H1 (cell line): Measurements from ENCODE around the gene DBNL. TPM values are rescaled to one million over a fixed set of nuclear protein-coding genes. Genes with fewer than 3 reads are reported as not detected.
"Not testable (repeated sequence)": the region's sequence is repeated elsewhere in the genome, so short reads cannot be mapped to it uniquely, and the experiment has no call there.

Source experiments
- CTCF ChIA-PET: fragments of 300-600 bp; sonication (Branson Sonifier 250); formaldehyde crosslinking; loops from one replicate; lab custom pipeline; 2021; ENCODE audit not compliant: partially characterized antibody; lab: Charles Lee
- POLR2A ChIA-PET: fragments of 300-600 bp; sonication (Branson Sonifier 250); formaldehyde crosslinking; loops from one replicate; lab custom pipeline; 2021; ENCODE audit warnings: inconsistent platforms; ENCODE audit not compliant: partially characterized antibody; lab: Charles Lee
- DNase-seq, 2 experiments: peaks; one replicate each; pipeline versions ENCODE4 v3.0.0 to v3.0.0-alpha.2; 2010 to 2022; ENCODE audit warnings: low spot score in 2 of 2, low read depth in 1 of 2, mixed read lengths in 1 of 2
- FAIRE-seq: peaks from 2 replicates; lab custom pipeline; 2011; peaks lifted over from hg19 to GRCh38; lab: Jason Lieb, UNC
- H2AFZ ChIP-seq: 2 replicates; pipeline ENCODE4 v1.8.1; 2012; ENCODE audit warnings: low read length, inconsistent platforms
- H2AK5ac ChIP-seq: 2 replicates; pipeline ENCODE4 v1.6.1; 2013; ENCODE audit warnings: low read depth, low read length
- H2BK120ac ChIP-seq: replicated peaks from 2 replicates; pipeline ENCODE3; 2013; ENCODE audit warnings: low read depth, low read length, inconsistent platforms
- H2BK12ac ChIP-seq: 2 replicates; pipeline ENCODE4 v1.6.1; 2013; ENCODE audit warnings: low read depth, low read length
- H2BK15ac ChIP-seq: 2 replicates; pipeline ENCODE4 v1.6.1; 2013; ENCODE audit warnings: low read length
- H2BK20ac ChIP-seq: 2 replicates; pipeline ENCODE4 v1.6.1; 2013; ENCODE audit warnings: low read length
- H2BK5ac ChIP-seq: 2 replicates; pipeline ENCODE4 v1.6.1; 2013; ENCODE audit warnings: low read depth, low read length
- H3K14ac ChIP-seq: 2 replicates; pipeline ENCODE4 v1.6.1; 2013; ENCODE audit warnings: inconsistent platforms; ENCODE audit not compliant: insufficient read length
- H3K18ac ChIP-seq: 2 replicates; pipeline ENCODE4 v1.6.1; 2013; ENCODE audit warnings: low read length; ENCODE audit errors: extremely low read depth
- H3K23ac ChIP-seq: 2 replicates; pipeline ENCODE4 v1.6.1; 2013; ENCODE audit warnings: inconsistent platforms; ENCODE audit not compliant: insufficient read length
- H3K23me2 ChIP-seq: 2 replicates; pipeline ENCODE4 v1.6.1; 2013; ENCODE audit warnings: low read depth, low read length
- H3K27ac ChIP-seq: 2 replicates; pipeline ENCODE4 v1.6.1; 2011; ENCODE audit warnings: low read depth, low read length, inconsistent platforms
- H3K27me3 ChIP-seq, 4 experiments: replicated peaks in 1 of 4; 1 replicate in 1 of 4; 2 replicates in 3 of 4; pipeline versions ENCODE4 v1.6.1 to v1.8.1; 2011 to 2013; ENCODE audit warnings: low read length in 3 of 4, mild to moderate bottlenecking in 3 of 4, inconsistent platforms in 2 of 4, mixed read lengths in 2 of 4, moderate library complexity in 1 of 4; ENCODE audit not compliant: control insufficient read depth in 3 of 4, insufficient read depth in 3 of 4; ENCODE audit errors: extremely low read depth in 1 of 4
- H3K36me3 ChIP-seq, 4 experiments: 2 replicates each; pipeline versions ENCODE4 v1.6.1 to v1.8.1; 2011 to 2013; ENCODE audit warnings: mild to moderate bottlenecking in 4 of 4, low read length in 3 of 4, moderate library complexity in 2 of 4, control low read depth in 1 of 4, inconsistent platforms in 1 of 4; ENCODE audit not compliant: insufficient read depth in 4 of 4, control insufficient read depth in 2 of 4
- H3K4ac ChIP-seq: replicated peaks from 2 replicates; pipeline ENCODE3; 2013; ENCODE audit warnings: low read length, low read depth, mixed read lengths, inconsistent platforms; ENCODE audit not compliant: insufficient read length
- H3K4me1 ChIP-seq, 4 experiments: replicated peaks in 1 of 4; 1 replicate in 1 of 4; 2 replicates in 3 of 4; pipeline versions ENCODE4 v1.6.1 to v1.8.1; 2011 to 2013; ENCODE audit warnings: low read length in 3 of 4, inconsistent platforms in 2 of 4, mixed read lengths in 1 of 4; ENCODE audit not compliant: insufficient read depth in 4 of 4, control insufficient read depth in 3 of 4
- H3K4me2 ChIP-seq, 2 experiments: 2 replicates each; pipeline versions ENCODE4 v1.6.1 to v1.8.1; 2011 to 2013; ENCODE audit warnings: low read depth in 2 of 2, low read length in 2 of 2, control low read depth in 1 of 2, inconsistent platforms in 1 of 2, mild to moderate bottlenecking in 1 of 2; ENCODE audit not compliant: insufficient read depth in 1 of 2
- H3K4me3 ChIP-seq, 4 experiments: fragments of 200-600, 300-600 bp in 1 of 4; sonication (generic), shearing (Covaris generic), sonication (Bioruptor Twin) in 1 of 4; 2 replicates each; pipeline versions ENCODE4 v1.5.1 to v1.8.1; 2011 to 2016; ENCODE audit warnings: low read length in 4 of 4, low read depth in 3 of 4, control low read depth in 2 of 4, inconsistent platforms in 2 of 4, mild to moderate bottlenecking in 2 of 4, mixed read lengths in 1 of 4, moderate library complexity in 1 of 4; ENCODE audit not compliant: insufficient read depth in 2 of 4; ENCODE audit errors: extremely low read depth in 1 of 4
- H3K56ac ChIP-seq: replicated peaks from 2 replicates; pipeline ENCODE3; 2013; ENCODE audit warnings: low read depth, mild to moderate bottlenecking, mixed read lengths, low read length, inconsistent platforms; ENCODE audit not compliant: insufficient read length
- H3K79me1 ChIP-seq: 2 replicates; pipeline ENCODE4 v1.6.1; 2013; ENCODE audit warnings: low read depth, low read length, control low read depth
- H3K79me2 ChIP-seq, 2 experiments: 2 replicates each; pipeline versions ENCODE4 v1.6.1 to v1.8.1; 2012 to 2013; ENCODE audit warnings: low read length in 2 of 2, mild to moderate bottlenecking in 2 of 2, inconsistent platforms in 1 of 2; ENCODE audit not compliant: insufficient read depth in 2 of 2, control insufficient read depth in 1 of 2
- H3K9ac ChIP-seq, 4 experiments: replicated peaks in 1 of 4; 1 replicate in 1 of 4; 2 replicates in 3 of 4; pipeline versions ENCODE4 v1.6.1 to v1.8.1; 2011 to 2013; ENCODE audit warnings: low read depth in 3 of 4, low read length in 3 of 4, control low read depth in 2 of 4, mild to moderate bottlenecking in 2 of 4, moderate library complexity in 2 of 4, inconsistent platforms in 1 of 4; ENCODE audit errors: extremely low read depth in 1 of 4
- H3K9me3 ChIP-seq, 2 experiments: 2 replicates each; pipeline versions ENCODE4 v1.6.1 to v1.8.1; 2012 to 2013; ENCODE audit warnings: mild to moderate bottlenecking in 2 of 2, moderate library complexity in 2 of 2, control low read depth in 1 of 2, inconsistent platforms in 1 of 2, low read depth in 1 of 2, low read length in 1 of 2, mixed read lengths in 1 of 2; ENCODE audit not compliant: insufficient read depth in 2 of 2
- H4K20me1 ChIP-seq, 2 experiments: replicated peaks in 1 of 2; 2 replicates each; pipeline versions ENCODE3 to v1.8.1; 2011 to 2013; ENCODE audit warnings: inconsistent platforms in 2 of 2, low read length in 2 of 2, mild to moderate bottlenecking in 1 of 2; ENCODE audit not compliant: insufficient read depth in 2 of 2, control insufficient read depth in 1 of 2
- H4K5ac ChIP-seq: 2 replicates; pipeline ENCODE4 v1.6.1; 2013; ENCODE audit warnings: low read length, low read depth, mixed read lengths, inconsistent platforms; ENCODE audit not compliant: insufficient read length
- H4K8ac ChIP-seq: 2 replicates; pipeline ENCODE4 v1.8.0; 2013; ENCODE audit warnings: mild to moderate bottlenecking, moderate library complexity, low read length, inconsistent platforms; ENCODE audit not compliant: insufficient read depth; ENCODE audit errors: extremely low read depth
- H4K91ac ChIP-seq: replicated peaks from 2 replicates; pipeline ENCODE3; 2013; ENCODE audit warnings: low read length, mixed read lengths, inconsistent platforms; ENCODE audit not compliant: insufficient read length
- WGBS, 2 experiments: shearing (Covaris generic) in 1 of 2; methylation state at CpG; one replicate each; pipeline versions ENCODE4 v1.1.6 to v1.1.7; 2013 to 2015; ENCODE audit warnings: low lambda C conversion rate in 2 of 2, mixed read lengths in 2 of 2, inconsistent platforms in 1 of 2, low coverage in 1 of 2, missing lambda C conversion rate in 1 of 2; ENCODE audit not compliant: insufficient replicate concordance in 2 of 2, insufficient coverage in 1 of 2, insufficient read length in 1 of 2; ENCODE audit errors: extremely low coverage in 1 of 2, missing lambda C conversion rate in 1 of 2; 5-methylcytosine and 5-hydroxymethylcytosine counted together
- polyA plus RNA-seq, 7 experiments: library from polyadenylated mRNA; depleted of rRNA in 3 of 7; stranded (reverse) in 5 of 7; unstranded in 2 of 7; fragments of >200 nt in 5 of 7; fragments of 200-250 nt in 2 of 7; gene quantifications; 1 replicate in 5 of 7; 2 replicates in 1 of 7; 4 replicates in 1 of 7; pipeline versions ENCODE4 v1.2.1 to v1.2.3, GENCODE V29; 2011 to 2013; ENCODE audit warnings: missing spikeins in 2 of 7, mixed read lengths in 2 of 7
- total RNA-seq: library from RNA; stranded (reverse); fragmentation: NEBNext Ultra II Directional; extraction: Animal tissue kit (Norgen Biotek cat#: 25700); gene quantifications from 2 replicates; pipeline ENCODE4 v1.2.1, GENCODE V29; 2021

Gene DBNL
- total and polyA plus RNA-seq, 2 of the 8 experiments (the other 6 are each of a cell fraction or from before 2014, with no cell fraction given): 30.9 to 56.6 TPM

GRCh38 chr7:44022796-44023467, 21.6 kb upstream of the DBNL start:
- H4K5ac ChIP-seq, H3K56ac ChIP-seq, H3K27me3 ChIP-seq, CTCF ChIA-PET, H3K14ac ChIP-seq, H2AK5ac ChIP-seq, H4K20me1 ChIP-seq, H3K9ac ChIP-seq, H2BK120ac ChIP-seq, FAIRE-seq, H2BK12ac ChIP-seq, H3K23ac ChIP-seq, H4K8ac ChIP-seq, H2BK5ac ChIP-seq, H3K18ac ChIP-seq, H3K4me2 ChIP-seq, H3K4me3 ChIP-seq, H3K23me2 ChIP-seq, H3K4me1 ChIP-seq, H2BK15ac ChIP-seq, H3K79me1 ChIP-seq, H3K4ac ChIP-seq, H2AFZ ChIP-seq, H3K9me3 ChIP-seq, H3K79me2 ChIP-seq, DNase-seq, H3K27ac ChIP-seq, H3K36me3 ChIP-seq, H2BK20ac ChIP-seq, H4K91ac ChIP-seq: not testable (repeated sequence)
- POLR2A ChIA-PET: interaction anchor here (0.8 kb wide), 1 partner anchor 41 kb away, joined by 3 read pairs; no protein-coding TSS in a partner anchor
- WGBS, 2 experiments: 84% methylated on average over 5 of the region's 6 CpGs; no CpG with 5 or more reads in 1 of the 2 experiments

GRCh38 chr7:44029433-44029832, 15.1 kb upstream of the DBNL start:
- H4K8ac ChIP-seq, H3K23ac ChIP-seq, H3K27me3 ChIP-seq, H3K9ac ChIP-seq, H3K4me2 ChIP-seq, H3K36me3 ChIP-seq, H4K5ac ChIP-seq, H2BK15ac ChIP-seq, H3K23me2 ChIP-seq, CTCF ChIA-PET, DNase-seq, H3K79me1 ChIP-seq, H2AK5ac ChIP-seq, H3K4me3 ChIP-seq, H3K27ac ChIP-seq, H3K79me2 ChIP-seq, H2BK12ac ChIP-seq, H3K4me1 ChIP-seq, H2BK5ac ChIP-seq, H4K91ac ChIP-seq, H3K4ac ChIP-seq, H3K9me3 ChIP-seq, POLR2A ChIA-PET, H3K14ac ChIP-seq, H3K56ac ChIP-seq, H2BK120ac ChIP-seq, H2AFZ ChIP-seq, FAIRE-seq, H2BK20ac ChIP-seq, H4K20me1 ChIP-seq, H3K18ac ChIP-seq: not testable (repeated sequence)
- WGBS, 2 experiments: 100% methylated on average over 4 of the region's 11 CpGs; no CpG with 5 or more reads in 1 of the 2 experiments
